Measurements from ENCODE around the gene NXPE3. TPM values are rescaled to one million over a fixed set of nuclear protein-coding genes. Genes with fewer than 3 reads are reported as not detected.

NXPE3 gene
- total and polyA plus RNA-seq, 10 of the 15 experiments (the other 5 are each of a cell fraction or from before 2014, with no cell fraction given): 2.0 to 8.7 (median 5.2) TPM

DNA sequence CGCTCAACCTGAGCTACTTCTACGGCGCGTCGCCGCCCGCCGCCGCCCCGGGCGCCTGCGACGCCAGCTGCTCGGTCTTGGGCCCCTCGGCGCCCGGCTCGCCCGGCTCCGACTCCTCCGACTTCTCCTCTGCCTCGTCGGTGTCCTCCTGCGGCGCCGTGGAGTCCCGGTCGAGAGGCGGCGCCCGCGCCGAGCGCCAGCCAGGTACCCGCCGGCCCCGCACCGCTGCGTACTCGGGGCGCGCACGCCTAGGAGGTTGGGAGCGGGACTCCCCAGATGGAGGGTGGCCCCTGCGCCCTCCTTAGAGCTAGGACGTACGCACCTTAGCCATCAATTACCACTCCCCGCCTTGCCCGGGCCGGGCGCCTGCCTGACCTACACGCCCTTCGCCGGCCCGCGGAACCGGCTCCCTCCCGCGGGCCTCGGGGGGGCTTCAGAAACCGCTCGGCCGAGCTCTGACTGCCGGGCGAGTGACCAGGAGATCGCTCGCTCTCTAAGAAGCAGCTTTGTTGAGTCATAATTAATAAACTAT is 70.8 kb downstream of the NXPE3 start:
- intact Hi-C loops (cut with micrococcal nuclease; ENCODE audit: unreplicated experiment): loop anchor here (1.0 to 5.0 kb wide), 8 partner anchors 22 to 376 kb away; no protein-coding TSS in a partner anchor
- Histone ChIP-seq H4K20me1 (ENCODE audit: control insufficient read depth, insufficient read depth) (no peaks in the 10 kb centered on the region), H3K9ac (ENCODE audit: control insufficient read depth, insufficient read depth, low read length) (peak overlapping the region; percentile 79), H3K27me3 (replicated peaks in 1 of 2; ENCODE audit: control insufficient read depth in 2 of 2, insufficient read depth in 2 of 2, low read length in 1 of 2) (no peaks in the 10 kb centered on the region), H3K9me3 (replicated peaks; ENCODE audit: control insufficient read depth, insufficient read depth, low read length) (no peaks in the 10 kb centered on the region; the same call in 1 of the 3 replicates), H3K4me1 (ENCODE audit: control insufficient read depth, insufficient read depth, low read length) (peaks cover 19% of the 10 kb centered on the region), H3K36me3 (ENCODE audit: control insufficient read depth in 2 of 2, insufficient read depth in 2 of 2, low read length in 1 of 2) (peaks cover 11 to 31% of the 10 kb centered on the region in 2 experiments), H3K79me2 (ENCODE audit: control insufficient read depth, insufficient read depth, low read length) (peaks cover 87% of the 10 kb centered on the region), H2AFZ (ENCODE audit: control insufficient read depth, low read depth, low read length) (no peak overlapping the region), H3K4me2 (ENCODE audit: control insufficient read depth, insufficient read depth) (peak overlapping the region; percentile 30), H3K4me3 (peak overlapping the region; percentile 75), H3K27ac (ENCODE audit: control insufficient read depth, insufficient read depth) (peak overlapping the region; percentile 93)
- ChIA-PET SMC1A (ENCODE audit: uncharacterized antibody, unreplicated experiment) (interaction anchor here (0.6 to 3.4 kb wide), 13 partner anchors 11 to 375 kb away, joined by 3 to 23 read pairs (median 5); no protein-coding TSS in a partner anchor), POLR2A (interaction anchor here (0.8 to 4.3 kb wide), 10 partner anchors 10 to 210 kb away, joined by 3 to 66 read pairs (median 7); no protein-coding TSS in a partner anchor), RAD21 (ENCODE audit: unreplicated experiment) (interaction anchor here (0.8 to 3.3 kb wide), 17 partner anchors 8 to 375 kb away, joined by 3 to 20 read pairs (median 4); no protein-coding TSS in a partner anchor), CTCF (interaction anchor here (0.8 to 2.9 kb wide), 11 partner anchors 9 to 375 kb away, joined by 3 to 11 read pairs (median 4); no protein-coding TSS in a partner anchor)
- no peak for DNase-seq (ENCODE audit: low read depth, low spot score)
- in situ Hi-C loops (cut with MboI): no loop called here
- no TSS peak for BruUV-seq (replicated peaks)
- ATAC-seq: peak; percentile 27
- WGBS (ENCODE audit: insufficient coverage, insufficient replicate concordance, low lambda C conversion rate, missing lambda C conversion rate): under 1% methylated on average over 62 of the region's 67 CpGs
- no peak for FAIRE-seq
- TF ChIP-seq, protein P1, sequence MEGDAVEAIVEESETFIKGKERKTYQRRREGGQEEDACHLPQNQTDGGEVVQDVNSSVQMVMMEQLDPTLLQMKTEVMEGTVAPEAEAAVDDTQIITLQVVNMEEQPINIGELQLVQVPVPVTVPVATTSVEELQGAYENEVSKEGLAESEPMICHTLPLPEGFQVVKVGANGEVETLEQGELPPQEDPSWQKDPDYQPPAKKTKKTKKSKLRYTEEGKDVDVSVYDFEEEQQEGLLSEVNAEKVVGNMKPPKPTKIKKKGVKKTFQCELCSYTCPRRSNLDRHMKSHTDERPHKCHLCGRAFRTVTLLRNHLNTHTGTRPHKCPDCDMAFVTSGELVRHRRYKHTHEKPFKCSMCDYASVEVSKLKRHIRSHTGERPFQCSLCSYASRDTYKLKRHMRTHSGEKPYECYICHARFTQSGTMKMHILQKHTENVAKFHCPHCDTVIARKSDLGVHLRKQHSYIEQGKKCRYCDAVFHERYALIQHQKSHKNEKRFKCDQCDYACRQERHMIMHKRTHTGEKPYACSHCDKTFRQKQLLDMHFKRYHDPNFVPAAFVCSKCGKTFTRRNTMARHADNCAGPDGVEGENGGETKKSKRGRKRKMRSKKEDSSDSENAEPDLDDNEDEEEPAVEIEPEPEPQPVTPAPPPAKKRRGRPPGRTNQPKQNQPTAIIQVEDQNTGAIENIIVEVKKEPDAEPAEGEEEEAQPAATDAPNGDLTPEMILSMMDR (IDR thresholded peaks at IDR 0.05 in 2 of 3, conservative IDR thresholded peaks at IDR 0.05 in 1 of 3; ENCODE audit: control insufficient read depth in 2 of 3, extremely low read depth in 1 of 3, insufficient read depth in 1 of 3, low read depth in 3 of 3, low read length in 3 of 3): peak; percentile 16 to 23 (median 20); a peak in 4 of 6 replicates
- TF ChIP-seq, protein P2, sequence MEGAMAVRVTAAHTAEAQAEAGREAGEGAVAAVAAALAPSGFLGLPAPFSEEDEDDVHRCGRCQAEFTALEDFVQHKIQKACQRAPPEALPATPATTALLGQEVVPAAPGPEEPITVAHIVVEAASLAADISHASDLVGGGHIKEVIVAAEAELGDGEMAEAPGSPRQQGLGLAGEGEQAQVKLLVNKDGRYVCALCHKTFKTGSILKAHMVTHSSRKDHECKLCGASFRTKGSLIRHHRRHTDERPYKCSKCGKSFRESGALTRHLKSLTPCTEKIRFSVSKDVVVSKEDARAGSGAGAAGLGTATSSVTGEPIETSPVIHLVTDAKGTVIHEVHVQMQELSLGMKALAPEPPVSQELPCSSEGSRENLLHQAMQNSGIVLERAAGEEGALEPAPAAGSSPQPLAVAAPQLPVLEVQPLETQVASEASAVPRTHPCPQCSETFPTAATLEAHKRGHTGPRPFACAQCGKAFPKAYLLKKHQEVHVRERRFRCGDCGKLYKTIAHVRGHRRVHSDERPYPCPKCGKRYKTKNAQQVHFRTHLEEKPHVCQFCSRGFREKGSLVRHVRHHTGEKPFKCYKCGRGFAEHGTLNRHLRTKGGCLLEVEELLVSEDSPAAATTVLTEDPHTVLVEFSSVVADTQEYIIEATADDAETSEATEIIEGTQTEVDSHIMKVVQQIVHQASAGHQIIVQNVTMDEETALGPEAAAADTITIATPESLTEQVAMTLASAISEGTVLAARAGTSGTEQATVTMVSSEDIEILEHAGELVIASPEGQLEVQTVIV (IDR thresholded peaks at IDR 0.05; ENCODE audit: borderline replicate concordance, partially characterized antibody): no peak
- TF ChIP-seq BHLHE40 (IDR thresholded peaks at IDR 0.05; ENCODE audit: borderline replicate concordance in 1 of 2, low read depth in 2 of 2, low read length in 1 of 2) (no peak), BACH1 (IDR thresholded peaks at IDR 0.05; ENCODE audit: borderline replicate concordance) (0 out of 2 replicates have a peak, but pooled peaks have one; percentile 1), POLR2A (IDR thresholded peaks at IDR 0.05; ENCODE audit: low read depth, low read length) (no peak), MYB (IDR thresholded peaks at IDR 0.05; ENCODE audit: borderline replicate concordance, low read depth, low read length) (no peak), ZNF207 (IDR thresholded peaks at IDR 0.05; ENCODE audit: borderline replicate concordance) (0 out of 2 replicates have a peak, but pooled peaks have one; percentile 42), PML (IDR thresholded peaks at IDR 0.05; ENCODE audit: low read length) (0 out of 2 replicates have a peak, but pooled peaks have one; percentile 0), TAF1 (IDR thresholded peaks at IDR 0.05; ENCODE audit: borderline replicate concordance, low read depth, low read length) (no peak; the same call in 1 of the 2 replicates), HDAC6 (IDR thresholded peaks at IDR 0.05; ENCODE audit: unreplicated experiment) (no peak), CHD2 (IDR thresholded peaks at IDR 0.05; ENCODE audit: borderline replicate concordance, low read depth, low read length) (no peak), SIN3A (IDR thresholded peaks at IDR 0.05; ENCODE audit: low read depth, low read length) (0 out of 2 replicates have a peak, but pooled peaks have one; percentile 20), LARP7 (IDR thresholded peaks at IDR 0.05) (peak; percentile 66), DPF2 (IDR thresholded peaks at IDR 0.05) (peak; percentile 64)
- TF ChIP-seq, protein P3, sequence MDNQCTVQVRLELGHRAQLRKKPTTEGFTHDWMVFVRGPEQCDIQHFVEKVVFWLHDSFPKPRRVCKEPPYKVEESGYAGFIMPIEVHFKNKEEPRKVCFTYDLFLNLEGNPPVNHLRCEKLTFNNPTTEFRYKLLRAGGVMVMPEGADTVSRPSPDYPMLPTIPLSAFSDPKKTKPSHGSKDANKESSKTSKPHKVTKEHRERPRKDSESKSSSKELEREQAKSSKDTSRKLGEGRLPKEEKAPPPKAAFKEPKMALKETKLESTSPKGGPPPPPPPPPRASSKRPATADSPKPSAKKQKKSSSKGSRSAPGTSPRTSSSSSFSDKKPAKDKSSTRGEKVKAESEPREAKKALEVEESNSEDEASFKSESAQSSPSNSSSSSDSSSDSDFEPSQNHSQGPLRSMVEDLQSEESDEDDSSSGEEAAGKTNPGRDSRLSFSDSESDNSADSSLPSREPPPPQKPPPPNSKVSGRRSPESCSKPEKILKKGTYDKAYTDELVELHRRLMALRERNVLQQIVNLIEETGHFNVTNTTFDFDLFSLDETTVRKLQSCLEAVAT (IDR thresholded peaks at IDR 0.05): no peak
- TF ChIP-seq, protein P4, sequence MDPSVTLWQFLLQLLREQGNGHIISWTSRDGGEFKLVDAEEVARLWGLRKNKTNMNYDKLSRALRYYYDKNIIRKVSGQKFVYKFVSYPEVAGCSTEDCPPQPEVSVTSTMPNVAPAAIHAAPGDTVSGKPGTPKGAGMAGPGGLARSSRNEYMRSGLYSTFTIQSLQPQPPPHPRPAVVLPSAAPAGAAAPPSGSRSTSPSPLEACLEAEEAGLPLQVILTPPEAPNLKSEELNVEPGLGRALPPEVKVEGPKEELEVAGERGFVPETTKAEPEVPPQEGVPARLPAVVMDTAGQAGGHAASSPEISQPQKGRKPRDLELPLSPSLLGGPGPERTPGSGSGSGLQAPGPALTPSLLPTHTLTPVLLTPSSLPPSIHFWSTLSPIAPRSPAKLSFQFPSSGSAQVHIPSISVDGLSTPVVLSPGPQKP (IDR thresholded peaks at IDR 0.05; ENCODE audit: low read depth, low read length): no peak
